ENCODE data around the gene RAB17.
"Not testable (repeated sequence)": the region's sequence is repeated elsewhere in the genome, so short reads cannot be mapped to it uniquely, and the experiment has no call there.

The RAB17 gene

GRCh38 chr2:237625777-237626176 is 35.2 kb upstream of the RAB17 start:
- H3K27ac ChIP-seq: no peak overlapping the region

GRCh38 chr2:237625216-237625705 is 34.7 kb upstream of the RAB17 start:
- no peak for DNase-seq (ENCODE audit: low read depth, low spot score)
- H3K27ac ChIP-seq: no peak overlapping the region

More at GRCh38 chr2:237625777-237626176, 35.2 kb upstream of the RAB17 start:
- DNase-seq (ENCODE audit: low read depth, low spot score): no peak

- no peak overlapping the region for H3K27ac ChIP-seq
- DNase-seq (ENCODE audit: low read depth, low spot score): no peak
Measured at GRCh38 chr2:237624565-237624964, 34.0 kb upstream of the RAB17 start.

GRCh38 chr2:237623428-237624403 is 33.2 kb upstream of the RAB17 start:
- DNase-seq (ENCODE audit: low read depth, low spot score): no peak

GRCh38 chr2:237618449-237618848 is 27.9 kb upstream of the RAB17 start:
- H3K27ac ChIP-seq: no peak overlapping the region
- DNase-seq (ENCODE audit: low read depth, low spot score): no peak

More at GRCh38 chr2:237623428-237624403, 33.2 kb upstream of the RAB17 start:
- H3K27ac ChIP-seq: no peak overlapping the region

- DNase-seq (ENCODE audit: low read depth, low spot score): no peak
- no peak overlapping the region for H3K27ac ChIP-seq
Measured at GRCh38 chr2:237617587-237617982, 27.1 kb upstream of the RAB17 start.

GRCh38 chr2:237616734-237617586 is 26.4 kb upstream of the RAB17 start:
- no peak overlapping the region for H3K27ac ChIP-seq
- DNase-seq (ENCODE audit: low read depth, low spot score): no peak

GRCh38 chr2:237616373-237616733 is 25.8 kb upstream of the RAB17 start:
- no peak overlapping the region for H3K27ac ChIP-seq
- DNase-seq (ENCODE audit: low read depth, low spot score): no peak

GRCh38 chr2:237615631-237616249 is 25.2 kb upstream of the RAB17 start:
- no peak overlapping the region for H3K27ac ChIP-seq
- no peak for DNase-seq (ENCODE audit: low read depth, low spot score)

- DNase-seq (ENCODE audit: low read depth, low spot score): no peak
- H3K27ac ChIP-seq: no peak overlapping the region
Measured at GRCh38 chr2:237614151-237614720, 23.7 kb upstream of the RAB17 start.

GRCh38 chr2:237613679-237614078 is 23.1 kb upstream of the RAB17 start:
- no peak overlapping the region for H3K27ac ChIP-seq
- no peak for DNase-seq (ENCODE audit: low read depth, low spot score)

- no peak for DNase-seq (ENCODE audit: low read depth, low spot score)
- H3K27ac ChIP-seq: no peak overlapping the region
Measured at GRCh38 chr2:237612527-237613357, 22.2 kb upstream of the RAB17 start.

GRCh38 chr2:237606522-237606921 is 16.0 kb upstream of the RAB17 start:
- not testable (repeated sequence) for DNase-seq (ENCODE audit: low read depth, low spot score); H3K27ac ChIP-seq

GRCh38 chr2:237604960-237605359 is 14.4 kb upstream of the RAB17 start:
- DNase-seq (ENCODE audit: low read depth, low spot score): no peak
- no peak overlapping the region for H3K27ac ChIP-seq

- DNase-seq (ENCODE audit: low read depth, low spot score): no peak
- no peak overlapping the region for H3K27ac ChIP-seq
Measured at GRCh38 chr2:237604391-237604790, 13.9 kb upstream of the RAB17 start.

GRCh38 chr2:237603718-237604362 is 13.3 kb upstream of the RAB17 start:
- H3K27ac ChIP-seq: no peak overlapping the region
- no peak for DNase-seq (ENCODE audit: low read depth, low spot score)

- no peak for DNase-seq (ENCODE audit: low read depth, low spot score)
- H3K27ac ChIP-seq: no peak overlapping the region
Measured at GRCh38 chr2:237603049-237603717, 12.6 kb upstream of the RAB17 start.

GRCh38 chr2:237602409-237602808 is 11.9 kb upstream of the RAB17 start:
- H3K27ac ChIP-seq: no peak overlapping the region

More at GRCh38 chr2:237602409-237602808, 11.9 kb upstream of the RAB17 start:
- DNase-seq (ENCODE audit: low read depth, low spot score): no peak
